GM08714 (cell line): Measurements from ENCODE around the gene CEACAM8.
"Not testable (repeated sequence)": the region's sequence is repeated elsewhere in the genome, so short reads cannot be mapped to it uniquely, and the experiment has no call there.

ENCODE experiments used
- H3K4me3 ChIP-seq: fragments of 200-500 bp; sonication (Bioruptor generic); 2 replicates; pipeline ENCODE4 v1.5.1; 2014; ENCODE audit warnings: mild to moderate bottlenecking, low read length, inconsistent platforms
- ZNF274 ChIP-seq: IDR thresholded peaks from 2 replicates; pipeline ENCODE4 v1.6.1; 2012; ENCODE audit warnings: mild to moderate bottlenecking, low read depth, low read length

Gene CEACAM8

DNA sequence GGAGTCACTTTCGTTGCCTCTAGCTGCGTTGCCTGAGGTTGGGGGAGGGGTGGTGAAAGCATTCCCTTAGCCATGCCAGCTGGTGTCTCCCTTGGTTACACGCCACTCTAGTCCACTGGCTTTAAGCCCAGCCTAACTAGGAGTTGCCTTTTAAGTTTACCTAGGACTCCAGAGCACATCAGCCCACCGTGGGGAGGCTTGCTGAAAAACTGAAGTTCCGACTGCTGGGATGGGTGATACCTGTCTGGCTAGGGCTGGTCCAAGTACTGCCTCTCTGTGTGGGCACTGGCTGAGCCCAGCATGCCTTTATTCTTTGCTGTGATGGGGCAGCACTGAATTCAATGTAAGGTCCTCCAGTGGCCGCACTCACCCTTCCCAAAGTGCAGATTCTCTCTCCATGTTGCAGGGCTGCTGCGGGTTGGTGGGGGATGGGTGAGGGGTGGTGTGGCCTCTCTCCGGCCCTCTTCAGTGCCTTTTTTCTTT is 54.6 kb downstream of the CEACAM8 start:
- H3K4me3 ChIP-seq = no peak overlapping the region
- no peak for TF ChIP-seq ZNF274

DNA sequence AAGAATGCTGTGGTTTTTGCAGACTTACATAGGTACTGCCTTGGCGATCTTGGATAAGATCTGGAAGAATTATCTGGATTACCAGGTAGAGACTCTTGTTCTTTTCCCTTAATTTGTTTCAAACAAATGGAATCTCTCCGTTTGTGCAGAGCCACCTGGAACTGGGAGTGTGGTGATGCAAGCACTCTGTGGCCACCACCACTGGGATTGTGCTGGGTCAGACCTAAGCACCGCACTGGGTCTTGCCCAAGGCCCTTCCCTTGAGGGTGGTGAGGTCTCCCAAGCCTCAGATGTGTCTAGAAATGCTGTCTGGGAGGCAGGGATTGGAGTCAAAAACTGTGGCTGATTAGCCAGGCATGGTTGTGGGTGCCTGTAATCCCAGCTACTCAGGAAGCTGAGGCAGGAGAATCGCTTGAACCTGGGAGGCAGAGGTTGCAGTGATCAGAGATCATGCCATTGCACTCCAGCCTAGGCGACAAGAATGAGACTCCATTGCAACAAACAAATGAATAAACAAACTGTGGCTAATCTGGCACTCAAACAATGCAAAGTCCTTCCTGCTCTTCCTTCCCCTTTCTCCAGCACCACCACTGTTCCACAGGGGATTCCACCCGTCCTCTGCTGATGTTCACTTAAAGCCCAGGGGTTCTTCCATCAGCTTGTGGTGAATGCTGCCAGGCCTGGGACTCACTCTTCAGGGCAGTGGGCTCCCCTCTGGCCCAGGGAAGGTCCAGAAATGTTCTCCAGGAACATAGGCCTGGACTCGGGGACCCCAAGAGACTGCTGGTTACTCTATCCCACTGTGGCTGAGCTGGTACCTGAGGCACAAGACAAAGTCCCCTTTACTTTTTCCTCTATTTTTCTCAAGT is 55.6 kb downstream of the CEACAM8 start:
- no peak for TF ChIP-seq ZNF274
- H3K4me3 ChIP-seq = no peak overlapping the region

DNA sequence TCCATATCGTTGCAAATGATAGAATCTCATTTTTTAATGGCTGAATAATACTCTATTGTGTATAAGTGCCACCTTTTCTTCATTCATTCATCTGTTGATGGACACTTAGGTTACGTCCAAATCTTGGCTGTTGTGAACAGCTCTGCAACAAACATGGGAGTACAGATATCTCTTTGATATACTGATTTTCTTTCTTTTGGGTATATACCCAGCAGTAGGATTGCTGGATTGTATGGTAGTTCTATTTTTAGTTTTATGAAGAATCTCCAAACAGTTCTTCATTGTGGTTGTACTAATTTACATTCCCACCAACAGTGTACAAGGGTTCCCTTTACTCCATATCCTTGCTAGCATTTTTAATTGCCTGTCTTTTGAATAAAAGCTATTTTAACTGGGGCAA is 59.4 kb downstream of the CEACAM8 start:
- H3K4me3 ChIP-seq = not testable (repeated sequence)

DNA sequence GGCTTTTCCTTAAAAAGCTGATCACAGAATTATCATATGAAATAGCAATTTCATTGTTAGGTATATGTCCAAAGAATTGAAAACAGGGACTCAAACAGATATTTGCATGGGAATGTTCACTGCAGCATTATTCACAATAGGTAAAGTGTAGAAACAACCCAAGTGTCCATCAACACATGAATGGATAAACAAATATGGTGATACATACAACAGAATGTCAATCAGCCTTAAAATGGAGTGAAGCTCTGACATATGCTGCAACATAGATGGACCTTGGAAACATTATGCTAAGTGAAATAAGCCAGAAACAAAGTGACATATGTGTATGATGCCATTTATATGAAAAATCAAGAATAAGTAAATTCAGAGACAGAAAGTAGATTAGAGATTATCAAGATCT is 60.3 kb downstream of the CEACAM8 start:
- no peak overlapping the region for H3K4me3 ChIP-seq
- TF ChIP-seq ZNF274 = no peak

DNA sequence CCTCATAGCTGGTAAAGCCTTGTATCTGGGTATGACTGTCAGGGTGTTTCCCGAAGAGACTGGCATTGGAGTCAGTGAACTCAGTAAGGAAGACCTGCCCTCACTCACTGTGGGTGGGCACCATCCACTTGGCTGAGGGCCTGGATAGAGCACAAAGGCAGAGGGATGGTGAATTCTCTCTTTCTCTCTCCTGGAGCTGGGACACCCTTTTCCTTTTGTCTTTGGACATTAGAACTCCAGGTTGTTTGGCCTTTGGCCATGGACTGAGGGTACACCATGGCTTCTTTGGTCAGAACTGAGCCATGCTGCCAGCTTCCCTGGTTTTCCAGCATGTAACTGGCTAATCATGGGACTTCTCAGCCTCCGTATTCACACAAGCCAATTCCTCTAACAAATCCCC is 61.8 kb downstream of the CEACAM8 start:
- no peak overlapping the region for H3K4me3 ChIP-seq
- no peak for TF ChIP-seq ZNF274

DNA sequence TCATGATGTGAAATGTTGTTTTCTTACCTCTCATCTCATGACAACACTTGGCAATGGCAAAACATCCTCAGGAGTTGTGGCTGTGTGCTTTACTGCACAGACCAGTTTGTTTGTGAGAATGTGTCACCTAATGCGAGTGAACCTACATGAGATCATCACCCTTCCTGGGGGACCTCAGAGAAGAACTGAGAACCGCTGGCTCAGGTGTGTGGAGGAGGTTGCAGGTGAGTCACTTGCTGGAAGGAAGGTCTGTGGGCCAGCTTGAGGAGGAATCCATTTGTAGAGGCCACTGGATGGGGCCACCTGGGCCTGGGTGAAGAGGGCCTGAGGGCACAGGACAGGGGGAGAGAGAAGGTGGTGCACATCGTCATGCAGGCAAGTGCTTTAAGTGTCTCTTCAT is 63.4 kb downstream of the CEACAM8 start:
- TF ChIP-seq ZNF274 = no peak
- no peak overlapping the region for H3K4me3 ChIP-seq
